GM18508 (cell line): Measurements from ENCODE around the gene SCUBE3.

Experiments used
- ATAC-seq: cut with Tn5 transposase; IDR thresholded peaks from one replicate; pipeline ENCODE4 v1.9.1; 2021; ENCODE audit warnings: moderate number of reproducible peaks; ENCODE audit not compliant: insufficient read depth, unreplicated experiment

The SCUBE3 gene

GRCh38 chr6:35208419-35208818 is 5.3 kb upstream of the SCUBE3 start:
- no peak for ATAC-seq

DNA sequence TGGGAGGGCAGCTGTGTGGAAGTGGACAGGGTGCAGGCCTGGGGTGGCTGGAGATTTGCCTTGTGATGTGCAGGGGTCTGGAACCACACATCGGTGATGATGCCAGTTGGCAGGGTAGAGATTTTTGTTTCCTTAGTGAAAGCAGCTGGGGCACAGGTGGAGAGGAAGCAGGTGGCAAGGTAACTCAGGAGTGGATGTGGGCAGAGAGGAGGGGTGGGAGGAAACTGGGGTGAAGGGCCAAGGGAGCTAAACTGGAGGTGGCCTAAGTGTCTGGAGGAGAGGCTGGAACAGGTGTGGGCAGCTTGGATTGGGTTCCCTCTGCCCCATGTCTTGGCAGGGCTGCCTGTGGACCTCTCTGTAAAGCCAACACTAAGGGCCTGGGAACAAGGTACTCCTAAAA is 4.7 kb upstream of the SCUBE3 start:
- ATAC-seq, result no peak

- no peak for ATAC-seq
These were observed 4.0 kb upstream of the SCUBE3 start for GRCh38 chr6:35209622-35210247.

DNA sequence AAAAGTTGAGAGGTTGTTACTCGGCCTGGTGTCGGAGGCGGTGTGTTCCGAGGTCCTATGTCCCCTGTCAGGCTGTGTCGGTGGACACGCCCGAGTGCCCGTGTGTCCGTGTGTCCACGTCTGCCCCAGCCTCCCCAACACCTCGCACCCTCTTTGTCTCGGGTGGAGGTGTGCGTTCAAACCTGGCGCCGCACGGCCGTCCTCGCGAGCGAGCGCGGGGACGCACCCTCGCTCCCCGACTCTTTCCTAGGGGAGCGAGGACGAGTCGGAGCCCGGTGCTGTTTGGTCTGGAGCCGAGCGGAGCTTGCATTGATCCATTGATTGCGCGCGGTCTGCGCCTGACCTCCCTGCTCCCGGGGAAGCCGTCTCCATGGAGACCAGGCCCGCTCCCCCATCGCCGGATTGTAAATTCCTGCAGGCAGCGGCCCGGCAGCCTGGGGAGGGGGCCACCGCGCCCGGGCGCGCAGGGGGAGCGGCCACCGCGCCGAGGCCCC is 411 bp upstream of the SCUBE3 start:
- ATAC-seq, result no peak

DNA sequence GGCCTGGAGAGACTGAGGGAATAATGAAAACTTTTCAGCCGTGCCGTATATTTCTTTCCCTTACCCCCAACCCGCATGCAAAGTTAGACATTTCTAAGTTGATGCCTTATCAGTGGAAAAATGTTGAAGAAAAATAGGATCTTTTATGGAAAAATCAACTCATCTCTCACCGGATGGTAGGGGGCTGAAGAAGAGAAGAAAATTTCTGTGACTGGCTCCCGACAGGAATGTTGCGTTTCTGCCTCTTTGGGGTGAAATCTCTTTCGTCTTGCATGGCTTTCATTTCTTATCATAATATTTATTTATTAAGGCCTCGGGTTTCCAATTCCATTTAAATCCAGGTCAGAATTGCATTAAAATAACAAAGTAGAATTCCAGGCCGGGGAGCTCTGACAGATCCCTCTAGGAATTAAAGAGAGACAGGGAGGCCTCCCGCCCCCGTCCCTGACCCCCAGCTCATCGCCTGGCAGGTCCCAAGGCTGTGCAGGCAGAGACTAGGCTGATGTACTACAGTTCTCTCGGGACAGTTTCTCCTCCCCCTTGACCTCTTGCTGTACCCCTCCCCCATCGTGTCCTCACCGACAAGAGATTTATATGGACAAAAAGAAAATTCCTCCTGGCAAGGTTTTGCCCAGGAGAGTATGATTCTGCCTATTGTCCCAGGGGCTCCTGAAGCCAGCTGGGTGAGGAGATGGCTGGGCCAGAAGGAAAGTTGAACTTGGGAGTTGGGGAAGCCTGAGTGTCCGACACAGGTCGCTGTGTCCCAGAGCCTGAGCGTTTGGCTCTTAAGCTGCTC is 1.3 kb downstream of the SCUBE3 start:
- ATAC-seq, result no peak

DNA sequence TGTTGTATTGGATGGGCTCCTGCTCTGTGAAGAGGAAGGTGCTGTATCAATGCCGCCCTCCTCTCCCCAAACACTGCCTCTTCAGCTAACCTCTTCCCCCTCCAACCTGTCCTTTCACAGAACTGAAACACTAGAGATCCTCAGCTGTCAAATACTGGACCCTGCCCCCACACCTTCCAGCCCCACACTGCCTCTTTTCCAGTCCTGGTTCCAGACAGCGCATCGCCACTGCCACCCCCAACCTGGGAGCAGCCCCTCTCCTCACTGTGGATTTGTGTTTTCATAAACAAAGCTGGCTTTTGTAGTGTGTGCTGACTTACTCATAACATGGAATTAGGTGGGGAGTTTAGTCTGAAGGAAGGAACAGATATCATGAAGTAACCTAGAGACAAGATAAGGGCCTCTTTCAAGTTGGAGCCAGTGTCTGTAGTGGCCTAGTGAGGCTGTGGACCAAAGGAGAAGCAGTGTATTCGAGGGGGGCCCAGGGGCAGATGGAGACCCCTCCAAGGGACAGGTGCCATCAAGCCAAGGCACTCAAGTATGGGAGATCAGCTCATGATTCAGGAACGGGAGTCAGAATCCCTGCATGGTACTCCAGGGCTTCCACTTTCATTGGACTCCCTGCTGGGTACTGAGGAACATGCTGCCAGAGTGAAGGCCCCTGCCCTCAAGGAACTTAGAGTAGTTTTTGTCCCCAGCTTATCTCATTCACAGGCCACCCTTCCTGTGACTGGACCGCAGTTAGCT is 2.1 kb downstream of the SCUBE3 start:
- ATAC-seq, result no peak

DNA sequence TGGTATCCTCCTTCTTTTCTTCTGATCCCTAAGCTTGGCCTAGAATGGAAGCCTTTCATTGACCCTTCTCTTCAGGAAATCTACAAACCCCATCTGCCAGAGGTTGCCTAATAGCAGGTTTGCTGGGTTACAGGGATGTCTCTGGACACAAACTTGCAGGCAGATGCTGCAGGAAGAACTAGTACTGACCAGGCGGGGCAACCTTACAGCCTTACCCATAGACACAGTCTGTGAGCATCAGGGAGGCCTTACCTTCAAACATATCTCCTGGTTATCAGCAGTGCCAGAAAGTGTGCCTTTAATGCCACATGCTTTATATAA is 2.6 kb downstream of the SCUBE3 start:
- no peak for ATAC-seq

DNA sequence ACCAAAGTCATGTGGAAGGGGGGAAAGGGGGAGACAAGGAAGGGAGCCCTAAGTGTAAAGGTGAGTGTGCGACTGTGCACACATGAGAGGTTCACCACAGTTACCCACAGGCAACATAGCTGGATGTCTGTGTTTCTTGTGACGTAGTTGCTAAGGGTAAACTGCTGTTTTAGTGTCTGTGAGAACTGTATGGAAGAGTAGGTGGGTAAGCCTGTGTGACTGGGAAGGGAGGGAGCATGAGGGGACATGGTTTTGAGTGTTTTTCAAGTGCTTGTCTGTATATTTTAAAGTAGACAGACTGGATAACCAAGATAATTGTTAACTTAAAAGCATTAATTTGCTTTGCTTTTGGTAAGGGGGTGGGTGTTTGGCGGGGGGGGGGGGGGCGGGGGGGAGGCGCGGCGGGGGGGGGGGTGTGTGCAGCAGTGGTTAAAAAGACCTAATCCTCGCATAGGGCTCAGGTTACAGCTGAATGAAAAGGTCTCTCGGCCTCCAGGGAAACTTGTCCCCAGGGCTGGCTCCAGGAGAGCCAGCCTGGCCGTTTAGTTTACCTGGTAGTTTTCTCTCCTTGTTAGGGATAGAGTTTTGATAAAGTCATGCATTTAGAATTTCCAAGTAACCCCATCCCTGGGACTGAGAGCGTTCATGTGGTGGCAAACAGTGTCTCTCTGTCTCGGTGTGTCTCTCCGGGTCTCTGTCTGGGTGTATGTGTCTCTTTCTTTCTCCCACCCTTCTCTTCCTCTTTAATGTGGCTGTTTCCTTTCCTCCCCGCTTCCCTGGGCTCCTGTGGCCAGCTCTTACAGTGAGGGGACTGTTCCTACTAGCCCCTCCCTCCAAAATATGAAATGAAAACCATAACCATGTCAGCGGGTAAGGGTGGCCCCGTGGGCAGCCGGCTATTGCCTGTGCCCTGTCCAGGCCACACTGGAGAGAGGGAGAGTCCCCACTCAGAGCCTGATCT is 3.4 kb downstream of the SCUBE3 start:
- ATAC-seq, result no peak

- no peak for ATAC-seq
These were observed 4.3 kb downstream of the SCUBE3 start for GRCh38 chr6:35218021-35218420.

GRCh38 chr6:35218456-35218855 is 4.7 kb downstream of the SCUBE3 start:
- ATAC-seq, result no peak

- ATAC-seq, result no peak
These were observed 6.0 kb downstream of the SCUBE3 start for GRCh38 chr6:35219683-35220326.

DNA sequence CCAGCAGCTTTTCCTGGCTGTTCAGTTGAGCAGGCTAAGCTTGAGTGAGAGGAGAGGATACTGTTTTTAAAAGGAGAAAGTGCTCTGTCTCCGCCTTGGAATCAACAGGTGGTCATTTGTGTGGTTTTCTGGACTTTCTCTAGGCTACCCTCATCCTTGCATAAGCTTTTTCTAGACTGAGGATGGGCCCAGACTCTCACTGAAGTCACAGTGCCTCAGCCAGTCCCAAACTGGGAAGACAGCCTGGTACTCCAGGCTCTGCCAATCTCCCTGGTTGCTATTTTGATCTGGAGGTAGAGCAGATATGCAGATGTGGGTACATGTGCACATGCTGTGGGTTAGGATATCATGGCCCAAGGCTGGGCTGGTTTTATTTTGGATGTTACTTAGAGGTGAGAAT is 7.0 kb downstream of the SCUBE3 start:
- ATAC-seq, result no peak

DNA sequence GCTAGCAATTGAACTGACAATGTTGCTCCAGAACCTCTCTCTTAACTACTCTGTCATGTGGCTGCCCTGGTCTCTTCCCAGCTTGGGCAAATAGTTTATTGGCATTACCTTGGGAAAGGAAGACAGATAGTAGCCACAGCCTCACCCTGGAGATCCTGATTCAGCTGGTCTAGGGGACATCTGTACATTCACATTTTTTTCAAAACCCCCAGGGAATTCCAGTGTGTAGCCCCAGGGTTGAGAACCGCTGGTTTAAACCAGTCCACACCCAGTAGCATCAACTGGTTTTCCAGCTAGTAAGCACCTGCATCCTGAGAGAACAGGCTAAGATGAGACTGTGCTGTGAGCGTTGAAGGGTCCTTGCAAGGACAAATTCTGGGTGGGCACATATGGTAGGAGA is 9.6 kb downstream of the SCUBE3 start:
- no peak for ATAC-seq

DNA sequence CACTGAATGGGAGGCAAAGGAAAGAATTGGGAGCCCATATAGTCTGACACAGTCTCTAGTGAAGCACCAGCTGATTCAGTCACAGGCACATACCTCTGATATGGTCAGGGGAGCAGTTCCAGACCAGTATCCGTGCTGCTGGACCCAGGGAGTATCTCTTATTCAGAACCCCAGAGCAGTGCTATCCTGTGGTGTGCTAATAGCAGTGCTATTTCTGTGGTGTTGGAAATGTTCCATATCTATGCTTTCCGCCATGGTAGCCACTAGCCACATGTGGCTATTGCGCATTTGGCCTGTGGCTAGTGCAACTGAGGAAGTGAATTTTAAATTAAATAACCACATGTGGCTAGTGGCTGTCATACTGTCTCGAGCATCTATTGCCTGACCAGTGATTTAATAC is 11.0 kb downstream of the SCUBE3 start:
- ATAC-seq, result no peak

GRCh38 chr6:35228481-35228880 is 14.7 kb downstream of the SCUBE3 start:
- ATAC-seq, result no peak

DNA sequence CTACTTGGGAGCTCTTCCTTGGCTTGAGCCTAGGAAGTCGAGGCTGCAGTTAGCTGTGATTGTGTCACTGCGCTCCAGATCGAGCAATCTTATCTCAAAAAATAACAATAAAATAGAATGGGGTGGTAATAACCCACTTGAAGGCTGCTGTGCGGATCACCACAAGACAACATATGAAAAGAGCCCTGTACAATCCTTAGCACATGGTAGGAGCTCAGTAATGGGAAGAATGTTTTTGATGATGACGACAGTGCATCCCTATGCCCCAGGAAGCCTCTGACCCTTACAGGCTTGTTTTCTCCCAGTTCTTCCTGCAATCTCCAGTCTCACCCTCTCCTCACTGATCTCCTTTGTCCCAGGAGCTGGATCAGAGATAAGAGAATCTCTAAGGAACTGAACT is 15.5 kb downstream of the SCUBE3 start:
- no peak for ATAC-seq

DNA sequence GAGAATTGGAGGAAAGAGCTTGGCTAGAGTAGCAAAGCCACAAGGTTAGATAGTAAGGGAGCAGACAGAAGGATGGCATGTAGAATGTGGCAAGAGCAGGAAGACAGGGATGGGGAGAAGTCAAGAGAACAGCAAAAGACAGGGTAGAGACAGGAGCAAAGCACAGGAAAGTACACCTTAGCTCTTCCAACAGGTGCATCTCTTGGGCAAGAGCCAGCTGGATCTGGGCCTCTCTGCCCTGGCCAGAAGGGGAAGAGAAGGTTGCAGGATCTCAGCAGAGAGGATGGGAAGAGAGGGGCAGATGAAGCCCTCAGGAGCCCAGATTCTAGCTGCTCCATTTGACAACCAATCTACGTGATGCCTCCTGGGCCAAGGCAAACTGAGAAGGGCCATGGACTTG is 16.7 kb downstream of the SCUBE3 start:
- no peak for ATAC-seq

DNA sequence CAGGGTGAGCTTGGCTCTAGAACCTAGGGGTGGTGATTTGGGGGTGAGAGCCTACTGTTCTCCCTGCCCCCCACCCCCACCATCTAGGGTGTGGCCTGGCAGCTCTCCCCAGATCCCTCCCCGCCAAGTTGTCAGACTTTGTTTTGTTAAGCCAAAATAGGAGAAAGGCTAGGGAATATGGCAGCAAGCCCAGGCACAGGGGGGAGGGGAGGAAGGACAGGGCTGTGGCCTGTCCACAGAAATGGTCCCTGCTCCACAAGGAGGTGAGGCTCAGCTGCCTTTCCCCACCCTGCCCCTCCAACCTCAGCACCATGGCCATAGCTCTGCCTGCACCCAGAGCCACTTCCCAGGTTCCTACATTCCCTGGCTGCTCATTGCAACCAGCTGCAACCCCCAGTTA is 17.2 kb downstream of the SCUBE3 start:
- ATAC-seq, result no peak

DNA sequence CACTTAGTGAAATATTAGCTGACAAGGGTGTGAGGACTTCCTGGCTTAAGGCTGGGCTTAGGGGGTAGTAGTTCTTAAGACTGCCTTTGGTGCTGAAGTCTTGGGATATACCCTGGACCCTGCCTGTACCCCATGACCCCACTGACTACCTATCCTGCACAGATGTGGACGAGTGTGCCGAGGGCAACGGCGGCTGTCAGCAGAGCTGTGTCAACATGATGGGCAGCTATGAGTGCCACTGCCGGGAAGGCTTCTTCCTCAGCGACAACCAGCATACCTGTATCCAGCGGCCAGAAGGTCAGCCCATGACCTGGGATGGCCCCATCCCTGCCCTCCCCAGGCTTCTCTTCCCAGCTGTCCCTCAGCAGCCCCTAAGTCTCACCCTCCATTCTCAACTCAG is 17.8 kb downstream of the SCUBE3 start:
- ATAC-seq, result no peak

DNA sequence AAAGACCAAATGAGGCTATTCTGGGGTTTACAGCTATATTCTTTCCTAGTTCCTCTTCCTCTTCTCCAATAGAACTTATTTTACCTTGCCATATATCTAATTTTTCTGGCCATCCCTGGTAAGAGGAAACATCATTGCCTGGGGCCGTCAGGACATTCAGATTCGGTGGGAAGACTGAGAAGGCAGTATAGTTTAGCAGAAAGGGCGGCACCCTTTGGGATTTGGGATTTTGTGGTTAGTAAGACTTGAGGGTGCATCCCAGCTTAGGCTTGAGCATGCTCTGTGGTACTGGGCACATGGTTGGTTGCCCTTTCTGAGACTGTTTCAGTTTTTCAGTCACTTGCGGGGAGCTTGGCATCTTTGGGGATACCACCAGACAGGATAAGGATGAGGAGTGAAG is 21.1 kb downstream of the SCUBE3 start:
- ATAC-seq, result no peak
